Measurements from ENCODE around the gene CDX2. TPM values are rescaled to one million over a fixed set of nuclear protein-coding genes. Genes with fewer than 3 reads are reported as not detected.

CDX2 gene
- total RNA-seq, 2 experiments from 2014 or later = not detected

GRCh38 chr13:27971776-27972477 is 2.8 kb upstream of the CDX2 start:
- ChIA-PET CTCF (interaction anchor here (2.1 to 7.0 kb wide), 3 partner anchors 12 to 145 kb away, joined by 9 to 46 read pairs (median 25); no protein-coding TSS in a partner anchor), POLR2A (interaction anchor here (0.6 kb wide), 1 partner anchor 638 kb away, joined by 5 read pairs; no protein-coding TSS in a partner anchor)
- Mint-ChIP-seq H3K36me3 (ENCODE audit: low read depth) (no peaks in the 10 kb centered on the region), H3K4me1 (ENCODE audit: low read depth) (peaks cover 24% of the 10 kb centered on the region), H3K4me3 (no peak overlapping the region), H3K27ac (no peak overlapping the region), H3K27me3 (peaks cover 77% of the 10 kb centered on the region), H3K9me3 (no peaks in the 10 kb centered on the region)
- DNase-seq (no peak), ATAC-seq (no peak)
- intact Hi-C loops (cut with micrococcal nuclease) = no loop called here
- TF ChIP-seq CTCF (IDR thresholded peaks at IDR 0.05) = no peak

GRCh38 chr13:27971236-27971645 is 2.1 kb upstream of the CDX2 start:
- ATAC-seq (no peak), DNase-seq (no peak)
- Mint-ChIP-seq H3K9me3 (no peaks in the 10 kb centered on the region), H3K27ac (no peak overlapping the region), H3K36me3 (ENCODE audit: low read depth) (no peaks in the 10 kb centered on the region), H3K27me3 (peaks cover 76% of the 10 kb centered on the region), H3K4me1 (ENCODE audit: low read depth) (peaks cover 27% of the 10 kb centered on the region), H3K4me3 (no peak overlapping the region)
- no peak for TF ChIP-seq CTCF (IDR thresholded peaks at IDR 0.05)
- ChIA-PET POLR2A (interaction anchor here (0.6 kb wide), 1 partner anchor 637 kb away, joined by 5 read pairs; no protein-coding TSS in a partner anchor), CTCF (interaction anchor here (2.1 to 7.0 kb wide), 3 partner anchors 13 to 144 kb away, joined by 9 to 46 read pairs (median 25); no protein-coding TSS in a partner anchor)
- intact Hi-C loops (cut with micrococcal nuclease) = no loop called here

GRCh38 chr13:27970382-27971235 is 1.5 kb upstream of the CDX2 start:
- Mint-ChIP-seq H3K4me3 (no peak overlapping the region), H3K4me1 (ENCODE audit: low read depth) (peaks cover 27% of the 10 kb centered on the region), H3K27me3 (peaks cover 76% of the 10 kb centered on the region), H3K36me3 (ENCODE audit: low read depth) (no peaks in the 10 kb centered on the region), H3K27ac (no peak overlapping the region), H3K9me3 (no peaks in the 10 kb centered on the region)
- POLR2A ChIA-PET = interaction anchor here (1.0 kb wide), 1 partner anchor 43 kb away, joined by 3 read pairs; no protein-coding TSS in a partner anchor
- TF ChIP-seq CTCF (IDR thresholded peaks at IDR 0.05) = no peak
- CTCF ChIA-PET = interaction anchor here (0.8 to 7.0 kb wide), 5 partner anchors 12 to 145 kb away, joined by 3 to 46 read pairs (median 3); no protein-coding TSS in a partner anchor
- no peak for DNase-seq
- intact Hi-C loops (cut with micrococcal nuclease) = no loop called here
- no peak for ATAC-seq

GRCh38 chr13:27969866-27970229 is 733 bp upstream of the CDX2 start:
- Mint-ChIP-seq H3K9me3 (no peaks in the 10 kb centered on the region), H3K4me3 (no peak overlapping the region), H3K4me1 (ENCODE audit: low read depth) (peaks cover 22% of the 10 kb centered on the region), H3K36me3 (ENCODE audit: low read depth) (no peaks in the 10 kb centered on the region), H3K27ac (no peak overlapping the region), H3K27me3 (peaks cover 77% of the 10 kb centered on the region)
- POLR2A ChIA-PET = interaction anchor here (1.0 kb wide), 1 partner anchor 42 kb away, joined by 3 read pairs; no protein-coding TSS in a partner anchor
- TF ChIP-seq CTCF (IDR thresholded peaks at IDR 0.05) = no peak
- CTCF ChIA-PET = interaction anchor here (0.8 to 7.0 kb wide), 6 partner anchors 11 to 144 kb away, joined by 3 to 46 read pairs (median 3); no protein-coding TSS in a partner anchor
- intact Hi-C loops (cut with micrococcal nuclease) = loop anchor here (5.0 kb wide), 2 partner anchors 43 to 173 kb away; no protein-coding TSS in a partner anchor
- ATAC-seq (no peak), DNase-seq (no peak)

All from activated CD8-positive, alpha-beta T cell treated with anti-CD3 and anti-CD28 coated beads for 36 hours (primary cell).